ENCODE results near the gene ASIC1. TPM values are rescaled to one million over a fixed set of nuclear protein-coding genes. Genes with fewer than 3 reads are reported as not detected.

ASIC1 gene
- total and polyA plus RNA-seq, 2 of the 13 experiments (the other 11 are each of a cell fraction or from before 2014, with no cell fraction given) = 0.44 to 1.5 TPM

- Histone ChIP-seq H3K27ac (ENCODE audit: extremely low read length, insufficient read depth, low read length) (no peak overlapping the region), H4K20me1 (ENCODE audit: insufficient read depth, low read length) (no peaks in the 10 kb centered on the region), H3K9ac (ENCODE audit: insufficient read depth, low read depth, low read length) (no peak overlapping the region), H3K4me1 (ENCODE audit: insufficient read depth, low read length) (peaks cover 42% of the 10 kb centered on the region), H3K79me2 (ENCODE audit: insufficient read depth, low read length) (no peaks in the 10 kb centered on the region), H3K4me2 (ENCODE audit: low read depth, low read length) (no peak overlapping the region), H3K4me3 (replicated peaks in 1 of 3; ENCODE audit: insufficient read depth in 1 of 3, low read depth in 2 of 3, low read length in 3 of 3) (no peak overlapping the region), H3K27me3 (ENCODE audit: control insufficient read depth in 1 of 2, insufficient read depth in 2 of 2, low read length in 2 of 2) (peaks cover 1 to 7% of the 10 kb centered on the region in 2 experiments; a peak in 3 of 5 replicates), H2AFZ (ENCODE audit: low read length) (no peak overlapping the region), H3K36me3 (replicated peaks in 1 of 2; ENCODE audit: control insufficient read depth in 1 of 2, insufficient read depth in 2 of 2, low read length in 2 of 2) (no peaks in the 10 kb centered on the region), H3K9me3 (ENCODE audit: low read length) (no peaks in the 10 kb centered on the region)
- FAIRE-seq (no peak), ATAC-seq (no peak), DNase-seq (ENCODE audit: low spot score) (no peak)
- in situ Hi-C loops (cut with HindIII; ENCODE audit: extremely low pct_ligation_motif_present, low pct_unique_long_range_greater_than_20kb) = loop anchor here (5.0 kb wide), 1 partner anchor 104 kb away; no protein-coding TSS in a partner anchor
- TF ChIP-seq GATAD1 (CRISPR knock-in tag; IDR thresholded peaks at IDR 0.05) (no peak), CCAR2 (optimal IDR thresholded peaks at IDR 0.05; ENCODE audit: low read depth, low read length) (no peak)
- no TSS peak for BruUV-seq (replicated peaks)
- ChIA-PET POLR2A (no interaction called here), CTCF (ENCODE audit: low intra/inter-chr PET ratio, low total read pairs) (no interaction called here)
- intact Hi-C loops (cut with micrococcal nuclease; ENCODE audit: unreplicated experiment) = no loop called here
- WGBS (ENCODE audit: low lambda C conversion rate) = 75% methylated on average over 2 of the region's 7 CpGs
Observed at GRCh38 chr12:50073206-50073605, 15.8 kb downstream of the ASIC1 start.

GRCh38 chr12:50073712-50074111, 16.3 kb downstream of the ASIC1 start:
- Histone ChIP-seq H3K4me1 (ENCODE audit: insufficient read depth, low read length) (peaks cover 42% of the 10 kb centered on the region), H3K4me2 (ENCODE audit: low read depth, low read length) (peak overlapping the region; percentile 34; the same call in 1 of the 2 replicates), H3K9me3 (ENCODE audit: low read length) (no peaks in the 10 kb centered on the region), H3K79me2 (ENCODE audit: insufficient read depth, low read length) (no peaks in the 10 kb centered on the region), H3K4me3 (replicated peaks in 1 of 3; ENCODE audit: insufficient read depth in 1 of 3, low read depth in 2 of 3, low read length in 3 of 3) (no peak overlapping the region), H3K27ac (ENCODE audit: extremely low read length, insufficient read depth, low read length) (no peak overlapping the region), H3K27me3 (ENCODE audit: control insufficient read depth in 1 of 2, insufficient read depth in 2 of 2, low read length in 2 of 2) (peaks cover 1 to 7% of the 10 kb centered on the region in 2 experiments; a peak in 3 of 5 replicates), H4K20me1 (ENCODE audit: insufficient read depth, low read length) (no peaks in the 10 kb centered on the region), H3K9ac (ENCODE audit: insufficient read depth, low read depth, low read length) (no peak overlapping the region), H2AFZ (ENCODE audit: low read length) (no peak overlapping the region), H3K36me3 (replicated peaks in 1 of 2; ENCODE audit: control insufficient read depth in 1 of 2, insufficient read depth in 2 of 2, low read length in 2 of 2) (no peaks in the 10 kb centered on the region)
- TF ChIP-seq HNRNPL (IDR thresholded peaks at IDR 0.05; ENCODE audit: low read depth, low read length) = 0 out of 2 replicates have a peak, but pooled peaks have one; percentile 23
- TF ChIP-seq ETV5 (CRISPR knock-in tag; IDR thresholded peaks at IDR 0.05; ENCODE audit: borderline replicate concordance) = no peak
- no TSS peak for BruUV-seq (replicated peaks)
- intact Hi-C loops (cut with micrococcal nuclease; ENCODE audit: unreplicated experiment) (loop anchor here (2.0 kb wide), 1 partner anchor 93 kb away; the partner anchor contains the start of gene CERS5), in situ Hi-C loops (cut with HindIII; ENCODE audit: extremely low pct_ligation_motif_present, low pct_unique_long_range_greater_than_20kb) (loop anchor here (5.0 kb wide), 1 partner anchor 104 kb away; no protein-coding TSS in a partner anchor)
- WGBS (ENCODE audit: low lambda C conversion rate) = 68% methylated on average over 5 of the region's 10 CpGs
- ATAC-seq (no peak), FAIRE-seq (no peak), DNase-seq (ENCODE audit: low spot score) (no peak)
- ChIA-PET POLR2A (interaction anchor here (0.6 to 3.5 kb wide), 3 partner anchors 9 to 112 kb away, joined by 3 to 21 read pairs (median 4); partner anchors contain the start of gene COX14), CTCF (ENCODE audit: low intra/inter-chr PET ratio, low total read pairs) (no interaction called here)

Data from HepG2 (cell line).